A549 (cell line): Measurements from ENCODE around the gene ZBTB44.
"Not testable (repeated sequence)": the region's sequence is repeated elsewhere in the genome, so short reads cannot be mapped to it uniquely, and the experiment has no call there.

ENCODE experiments used
- CEBPB ChIP-seq, 2 experiments: fragments of >200 bp in 1 of 2; sonication (Bioruptor Twin) in 1 of 2; formaldehyde crosslinking in 1 of 2; IDR thresholded peaks; 2 replicates each; pipeline ENCODE4 v1.6.1; 2012 to 2016
- CTCF ChIP-seq: fragments of >200 bp; sonication (Bioruptor Twin); formaldehyde crosslinking; IDR thresholded peaks from 3 replicates; pipeline ENCODE4 v1.5.1; 2016
- MAX ChIP-seq: IDR thresholded peaks from 2 replicates; pipeline ENCODE4 v1.6.1; 2012

DNA sequence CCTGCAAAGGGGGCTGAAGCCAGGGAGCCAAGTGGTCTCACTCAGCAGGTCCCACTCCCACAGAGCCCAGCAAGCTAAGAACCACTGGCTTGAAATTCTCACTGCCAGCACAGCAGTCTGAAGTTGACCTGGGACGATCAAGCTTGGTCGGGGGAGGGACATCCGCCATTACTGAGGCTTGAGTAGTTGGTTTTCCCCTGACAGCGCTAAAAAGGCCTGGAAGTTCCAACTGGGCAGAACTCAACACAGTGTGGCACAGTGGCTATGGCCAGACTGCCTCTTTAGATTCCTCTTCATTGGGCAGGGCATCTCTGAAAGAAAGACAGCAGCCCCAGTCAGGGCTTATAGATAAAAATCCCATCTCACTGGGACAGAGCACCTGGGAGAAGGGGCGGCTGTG is 64.8 kb downstream of the ZBTB44 start:
- not testable (repeated sequence) for TF ChIP-seq CTCF; MAX; CEBPB (IDR thresholded peaks at IDR 0.05)
